HEK293 (cell line): ENCODE results near the gene PRF1.

Experiments used
- CTCF ChIA-PET: fragments of 350-600 bp; formaldehyde crosslinking; extraction: SDS; loops from one replicate; lab custom pipeline; 2021; ENCODE audit warnings: antibody characterized with exemption; lab: Yijun Ruan, JAX
- POLR2A ChIA-PET: fragments of 300-600 bp; formaldehyde crosslinking; extraction: SDS; loops from one replicate; lab custom pipeline; 2020; ENCODE audit warnings: antibody characterized with exemption, inconsistent platforms; lab: Yijun Ruan, JAX
- H3K27ac ChIP-seq: fragments of 200-500 bp; sonication (Bioruptor generic); 2 replicates; pipeline ENCODE4 v1.5.1; 2014; ENCODE audit warnings: low read depth, low read length, control low read depth, inconsistent platforms; ENCODE audit errors: extremely low read depth
- H3K36me3 ChIP-seq, 2 experiments: fragments of 200-500 bp in 1 of 2; sonication (Bioruptor generic) in 1 of 2; 1 replicate in 1 of 2; 2 replicates in 1 of 2; pipeline ENCODE4 v1.5.1; 2014 to 2017; ENCODE audit warnings: inconsistent platforms in 2 of 2, low read length in 2 of 2; ENCODE audit not compliant: control insufficient read depth in 2 of 2, insufficient read depth in 1 of 2
- H3K4me1 ChIP-seq: fragments of 200-500 bp; sonication (Bioruptor generic); 2 replicates; pipeline ENCODE4 v1.5.1; 2014; ENCODE audit warnings: mild to moderate bottlenecking, low read length, inconsistent platforms; ENCODE audit not compliant: control insufficient read depth, insufficient read depth
- H3K4me3 ChIP-seq: 2 replicates; pipeline ENCODE4 v1.5.1; 2011; ENCODE audit warnings: low read depth, mild to moderate bottlenecking, control low read depth, low read length, moderate library complexity
- H3K9me3 ChIP-seq: fragments of 200-500 bp; sonication (Bioruptor generic); 2 replicates; pipeline ENCODE4 v1.5.1; 2014; ENCODE audit warnings: low read depth, low read length, inconsistent platforms; ENCODE audit not compliant: control insufficient read depth, insufficient read depth
- MEIS1 ChIP-seq: sonication (generic); formaldehyde crosslinking; IDR thresholded peaks from 2 replicates; pipeline ENCODE4 v1.8.1; 2022; ENCODE audit warnings: missing genetic modification reagents, mild to moderate bottlenecking, borderline replicate concordance
- REPIN1 ChIP-seq: fragments of 450-650 bp; formaldehyde crosslinking; IDR thresholded peaks from 2 replicates; pipeline ENCODE4 v1.5.1; 2017; ENCODE audit warnings: missing biosample characterization, missing genetic modification characterization, low read depth
- SCRT2 ChIP-seq: fragments of 450-650 bp; formaldehyde crosslinking; IDR thresholded peaks from 2 replicates; pipeline ENCODE4 v1.5.1; 2016; ENCODE audit warnings: missing biosample characterization, missing genetic modification characterization
- ZBTB1 ChIP-seq: fragments of 450-650 bp; formaldehyde crosslinking; IDR thresholded peaks from 2 replicates; pipeline ENCODE4 v1.5.1; 2016; ENCODE audit warnings: missing biosample characterization, missing genetic modification characterization
- ZBTB17 ChIP-seq: fragments of 450-650 bp; formaldehyde crosslinking; IDR thresholded peaks from 2 replicates; pipeline ENCODE4 v1.5.1; 2016; ENCODE audit warnings: missing biosample characterization, missing genetic modification characterization
- ZNF146 ChIP-seq: fragments of 450-650 bp; formaldehyde crosslinking; IDR thresholded peaks from 2 replicates; pipeline ENCODE4 v1.5.1; 2016; ENCODE audit warnings: missing biosample characterization, missing genetic modification characterization
- ZNF155 ChIP-seq: fragments of 450-650 bp; formaldehyde crosslinking; IDR thresholded peaks from 2 replicates; pipeline ENCODE4 v1.5.1; 2016; ENCODE audit warnings: missing biosample characterization, missing genetic modification characterization
- ZNF366 ChIP-seq: fragments of 450-650 bp; formaldehyde crosslinking; conservative IDR thresholded peaks from 2 replicates; pipeline ENCODE4 v1.5.1; 2016; ENCODE audit warnings: missing biosample characterization, missing genetic modification characterization
- ZNF426 ChIP-seq: fragments of 450-650 bp; formaldehyde crosslinking; IDR thresholded peaks from 2 replicates; pipeline ENCODE4 v1.5.1; 2017; ENCODE audit warnings: missing biosample characterization, missing genetic modification characterization, mild to moderate bottlenecking, inconsistent platforms, moderate library complexity
- ZNF501 ChIP-seq: fragments of 450-650 bp; formaldehyde crosslinking; IDR thresholded peaks from 2 replicates; pipeline ENCODE4 v1.5.1; 2016; ENCODE audit warnings: missing biosample characterization, missing genetic modification characterization
- ZNF623 ChIP-seq: fragments of 450-650 bp; formaldehyde crosslinking; IDR thresholded peaks from 2 replicates; pipeline ENCODE4 v1.5.1; 2016; ENCODE audit warnings: missing biosample characterization, missing genetic modification characterization
- ZNF629 ChIP-seq: fragments of 450-650 bp; formaldehyde crosslinking; IDR thresholded peaks from 2 replicates; pipeline ENCODE4 v1.5.1; 2017; ENCODE audit warnings: missing biosample characterization, missing genetic modification characterization
- ZNF791 ChIP-seq: fragments of 450-650 bp; formaldehyde crosslinking; IDR thresholded peaks from 2 replicates; pipeline ENCODE4 v1.5.1; 2016; ENCODE audit warnings: missing biosample characterization, missing genetic modification characterization
- TF ChIP-seq, protein P1 (sequence below): fragments of 450-650 bp; formaldehyde crosslinking; IDR thresholded peaks from 2 replicates; pipeline ENCODE4 v1.5.1; 2016; ENCODE audit warnings: missing biosample characterization, missing genetic modification characterization
- TF ChIP-seq, protein P2 (sequence below): fragments of 450-650 bp; formaldehyde crosslinking; IDR thresholded peaks from 2 replicates; pipeline ENCODE4 v1.5.0; 2017; ENCODE audit warnings: missing biosample characterization, missing genetic modification characterization, borderline replicate concordance
- TF ChIP-seq, protein P3 (sequence below): fragments of 450-650 bp; formaldehyde crosslinking; IDR thresholded peaks from 2 replicates; pipeline ENCODE4 v1.5.1; 2016; ENCODE audit warnings: missing biosample characterization, missing genetic modification characterization
- TF ChIP-seq, protein P4 (sequence below): fragments of 450-650 bp; formaldehyde crosslinking; IDR thresholded peaks from 2 replicates; pipeline ENCODE4 v1.5.1; 2017; ENCODE audit warnings: missing biosample characterization, missing genetic modification characterization
- TF ChIP-seq, protein P5 (sequence below): fragments of 450-650 bp; formaldehyde crosslinking; IDR thresholded peaks from 2 replicates; pipeline ENCODE4 v1.5.1; 2017; ENCODE audit warnings: missing biosample characterization, mild to moderate bottlenecking, missing genetic modification characterization, moderate library complexity
- TF ChIP-seq, protein P6 (sequence below): fragments of 450-650 bp; formaldehyde crosslinking; IDR thresholded peaks from 2 replicates; pipeline ENCODE4 v1.5.1; 2016; ENCODE audit warnings: missing biosample characterization, missing genetic modification characterization, low read depth

PRF1 gene

DNA sequence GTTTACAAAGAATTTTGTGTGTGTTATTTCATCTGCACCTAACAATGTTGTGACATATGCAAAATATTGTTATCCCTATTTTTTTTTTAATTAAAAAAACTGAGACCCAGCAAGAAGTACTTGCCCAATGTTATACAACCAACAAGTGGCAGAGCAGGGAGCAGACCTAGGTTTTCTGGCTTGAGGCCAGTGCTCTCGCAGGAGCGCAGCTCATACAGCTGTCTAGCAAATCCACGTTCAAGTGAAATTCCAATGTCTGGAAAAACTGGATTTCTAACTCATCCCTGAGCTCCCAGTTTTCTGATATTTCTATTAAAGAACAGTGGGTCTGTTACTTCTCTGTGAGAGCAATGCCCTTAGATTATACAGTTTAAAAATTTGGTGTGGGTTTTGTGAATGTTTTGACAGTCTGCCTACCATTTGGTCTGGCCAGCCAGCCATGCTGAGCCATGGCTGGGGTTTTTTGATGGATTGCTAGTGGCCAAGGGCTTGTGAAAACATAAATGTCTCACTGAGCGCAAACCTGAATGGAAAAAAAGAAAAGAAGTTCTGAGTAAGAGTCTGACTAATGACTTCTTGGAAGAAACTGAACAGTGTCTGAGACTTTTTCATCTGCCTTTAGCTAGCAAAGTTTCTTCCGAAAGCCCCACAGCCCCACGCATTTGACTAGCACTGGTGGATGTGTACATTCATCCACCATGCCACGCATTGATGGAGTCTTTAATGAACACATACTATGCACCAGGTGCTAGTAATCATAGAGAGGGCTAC lies 15.4 kb upstream of the PRF1 start:
- no peak overlapping the region for H3K4me3 ChIP-seq
- no peak overlapping the region for H3K27ac ChIP-seq
- no peaks in the 10 kb centered on the region for H3K36me3 ChIP-seq
- H3K4me1 ChIP-seq = no peaks in the 10 kb centered on the region
- no peaks in the 10 kb centered on the region for H3K9me3 ChIP-seq
- TF ChIP-seq, protein P1, sequence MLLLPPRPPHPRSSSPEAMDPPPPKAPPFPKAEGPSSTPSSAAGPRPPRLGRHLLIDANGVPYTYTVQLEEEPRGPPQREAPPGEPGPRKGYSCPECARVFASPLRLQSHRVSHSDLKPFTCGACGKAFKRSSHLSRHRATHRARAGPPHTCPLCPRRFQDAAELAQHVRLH (tag by site-specific recombination) = no peak
- TF ChIP-seq SCRT2 (tag by site-specific recombination) (no peak), ZNF501 (tag by site-specific recombination) (no peak), ZNF791 (no peak), ZNF146 (tag by site-specific recombination) (no peak), ZNF426 (tag by site-specific recombination) (no peak), MEIS1 (CRISPR knock-in tag) (no peak), REPIN1 (tag by site-specific recombination) (no peak), ZNF155 (no peak), ZNF366 (tag by site-specific recombination) (no peak), ZNF629 (tag by site-specific recombination) (no peak), ZNF623 (tag by site-specific recombination) (no peak), ZBTB17 (tag by site-specific recombination) (no peak), ZBTB1 (tag by site-specific recombination) (no peak)
- TF ChIP-seq, protein P2, sequence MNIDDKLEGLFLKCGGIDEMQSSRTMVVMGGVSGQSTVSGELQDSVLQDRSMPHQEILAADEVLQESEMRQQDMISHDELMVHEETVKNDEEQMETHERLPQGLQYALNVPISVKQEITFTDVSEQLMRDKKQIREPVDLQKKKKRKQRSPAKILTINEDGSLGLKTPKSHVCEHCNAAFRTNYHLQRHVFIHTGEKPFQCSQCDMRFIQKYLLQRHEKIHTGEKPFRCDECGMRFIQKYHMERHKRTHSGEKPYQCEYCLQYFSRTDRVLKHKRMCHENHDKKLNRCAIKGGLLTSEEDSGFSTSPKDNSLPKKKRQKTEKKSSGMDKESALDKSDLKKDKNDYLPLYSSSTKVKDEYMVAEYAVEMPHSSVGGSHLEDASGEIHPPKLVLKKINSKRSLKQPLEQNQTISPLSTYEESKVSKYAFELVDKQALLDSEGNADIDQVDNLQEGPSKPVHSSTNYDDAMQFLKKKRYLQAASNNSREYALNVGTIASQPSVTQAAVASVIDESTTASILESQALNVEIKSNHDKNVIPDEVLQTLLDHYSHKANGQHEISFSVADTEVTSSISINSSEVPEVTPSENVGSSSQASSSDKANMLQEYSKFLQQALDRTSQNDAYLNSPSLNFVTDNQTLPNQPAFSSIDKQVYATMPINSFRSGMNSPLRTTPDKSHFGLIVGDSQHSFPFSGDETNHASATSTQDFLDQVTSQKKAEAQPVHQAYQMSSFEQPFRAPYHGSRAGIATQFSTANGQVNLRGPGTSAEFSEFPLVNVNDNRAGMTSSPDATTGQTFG = no peak
- TF ChIP-seq, protein P3, sequence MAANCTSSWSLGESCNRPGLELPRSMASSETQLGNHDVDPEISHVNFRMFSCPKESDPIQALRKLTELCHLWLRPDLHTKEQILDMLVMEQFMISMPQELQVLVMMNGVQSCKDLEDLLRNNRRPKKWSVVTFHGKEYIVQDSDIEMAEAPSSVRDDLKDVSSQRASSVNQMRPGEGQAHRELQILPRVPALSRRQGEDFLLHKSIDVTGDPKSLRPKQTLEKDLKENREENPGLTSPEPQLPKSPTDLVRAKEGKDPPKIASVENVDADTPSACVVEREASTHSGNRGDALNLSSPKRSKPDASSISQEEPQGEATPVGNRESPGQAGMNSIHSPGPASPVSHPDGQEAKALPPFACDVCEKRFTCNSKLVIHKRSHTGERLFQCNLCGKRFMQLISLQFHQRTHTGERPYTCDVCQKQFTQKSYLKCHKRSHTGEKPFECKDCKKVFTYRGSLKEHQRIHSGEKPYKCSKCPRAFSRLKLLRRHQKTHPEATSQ (tag by site-specific recombination) = no peak
- TF ChIP-seq, protein P4, sequence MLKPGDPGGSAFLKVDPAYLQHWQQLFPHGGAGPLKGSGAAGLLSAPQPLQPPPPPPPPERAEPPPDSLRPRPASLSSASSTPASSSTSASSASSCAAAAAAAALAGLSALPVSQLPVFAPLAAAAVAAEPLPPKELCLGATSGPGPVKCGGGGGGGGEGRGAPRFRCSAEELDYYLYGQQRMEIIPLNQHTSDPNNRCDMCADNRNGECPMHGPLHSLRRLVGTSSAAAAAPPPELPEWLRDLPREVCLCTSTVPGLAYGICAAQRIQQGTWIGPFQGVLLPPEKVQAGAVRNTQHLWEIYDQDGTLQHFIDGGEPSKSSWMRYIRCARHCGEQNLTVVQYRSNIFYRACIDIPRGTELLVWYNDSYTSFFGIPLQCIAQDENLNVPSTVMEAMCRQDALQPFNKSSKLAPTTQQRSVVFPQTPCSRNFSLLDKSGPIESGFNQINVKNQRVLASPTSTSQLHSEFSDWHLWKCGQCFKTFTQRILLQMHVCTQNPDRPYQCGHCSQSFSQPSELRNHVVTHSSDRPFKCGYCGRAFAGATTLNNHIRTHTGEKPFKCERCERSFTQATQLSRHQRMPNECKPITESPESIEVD = no peak
- TF ChIP-seq, protein P5, sequence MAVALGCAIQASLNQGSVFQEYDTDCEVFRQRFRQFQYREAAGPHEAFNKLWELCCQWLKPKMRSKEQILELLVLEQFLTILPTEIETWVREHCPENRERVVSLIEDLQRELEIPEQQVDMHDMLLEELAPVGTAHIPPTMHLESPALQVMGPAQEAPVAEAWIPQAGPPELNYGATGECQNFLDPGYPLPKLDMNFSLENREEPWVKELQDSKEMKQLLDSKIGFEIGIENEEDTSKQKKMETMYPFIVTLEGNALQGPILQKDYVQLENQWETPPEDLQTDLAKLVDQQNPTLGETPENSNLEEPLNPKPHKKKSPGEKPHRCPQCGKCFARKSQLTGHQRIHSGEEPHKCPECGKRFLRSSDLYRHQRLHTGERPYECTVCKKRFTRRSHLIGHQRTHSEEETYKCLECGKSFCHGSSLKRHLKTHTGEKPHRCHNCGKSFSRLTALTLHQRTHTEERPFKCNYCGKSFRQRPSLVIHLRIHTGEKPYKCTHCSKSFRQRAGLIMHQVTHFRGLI = no peak
- TF ChIP-seq, protein P6, sequence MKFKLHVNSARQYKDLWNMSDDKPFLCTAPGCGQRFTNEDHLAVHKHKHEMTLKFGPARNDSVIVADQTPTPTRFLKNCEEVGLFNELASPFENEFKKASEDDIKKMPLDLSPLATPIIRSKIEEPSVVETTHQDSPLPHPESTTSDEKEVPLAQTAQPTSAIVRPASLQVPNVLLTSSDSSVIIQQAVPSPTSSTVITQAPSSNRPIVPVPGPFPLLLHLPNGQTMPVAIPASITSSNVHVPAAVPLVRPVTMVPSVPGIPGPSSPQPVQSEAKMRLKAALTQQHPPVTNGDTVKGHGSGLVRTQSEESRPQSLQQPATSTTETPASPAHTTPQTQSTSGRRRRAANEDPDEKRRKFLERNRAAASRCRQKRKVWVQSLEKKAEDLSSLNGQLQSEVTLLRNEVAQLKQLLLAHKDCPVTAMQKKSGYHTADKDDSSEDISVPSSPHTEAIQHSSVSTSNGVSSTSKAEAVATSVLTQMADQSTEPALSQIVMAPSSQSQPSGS = no peak
- POLR2A ChIA-PET = no interaction called here
- CTCF ChIA-PET = interaction anchor here (0.6 to 1.4 kb wide), 7 partner anchors 13 to 263 kb away, joined by 3 to 6 read pairs (median 4); no protein-coding TSS in a partner anchor
